Measurements from ENCODE around the gene PSD4. TPM values are rescaled to one million over a fixed set of nuclear protein-coding genes. Genes with fewer than 3 reads are reported as not detected.
A peak's percentile ranks its signal among the peaks of the same experiment; 100 is the strongest.

The PSD4 gene
- total and polyA plus RNA-seq, 2 of the 4 experiments (the other 2 are of a cell fraction), result 0.36 to 0.70 TPM

GRCh38 chr2:113226462-113226861 lies 52.7 kb downstream of the PSD4 start:
- H3K23ac ChIP-seq (ENCODE audit: low read depth, low read length), result no peak overlapping the region
- no peak overlapping the region for H3K4ac ChIP-seq (ENCODE audit: low read depth, low read length)
- H3K9ac ChIP-seq (ENCODE audit: low read depth, low read length), result no peak overlapping the region
- H2BK120ac ChIP-seq (ENCODE audit: low read depth, low read length), result no peak overlapping the region
- BruUV-seq (replicated peaks), result no TSS peak
- H4K20me1 ChIP-seq (ENCODE audit: insufficient read depth, low read length), result no peaks in the 10 kb centered on the region
- ChIA-PET CTCF (no interaction called here), POLR2A (ENCODE audit: unreplicated experiment) (no interaction called here)
- no peak overlapping the region for H4K8ac ChIP-seq (ENCODE audit: low read depth in 2 of 2, low read length in 2 of 2)
- no peak overlapping the region for H3K56ac ChIP-seq (ENCODE audit: extremely low read depth, insufficient read depth, low read length)
- no peak overlapping the region for H3K14ac ChIP-seq (replicated peaks; ENCODE audit: low read depth, low read length)
- H4K5ac ChIP-seq (ENCODE audit: low read depth, low read length), result no peak overlapping the region
- DNase-seq, result no peak
- H3K27ac ChIP-seq (ENCODE audit: insufficient read depth, low read length), result no peak overlapping the region
- no peak for ATAC-seq (ENCODE audit: low read depth)
- H3K9me1 ChIP-seq (ENCODE audit: insufficient read depth, low read length), result no peaks in the 10 kb centered on the region
- no peaks in the 10 kb centered on the region for H3K4me1 ChIP-seq (ENCODE audit: control insufficient read depth, insufficient read depth, low read length)
- no peak overlapping the region for H2BK5ac ChIP-seq (ENCODE audit: low read depth, low read length, poor library complexity, severe bottlenecking)
- peaks cover 9% of the 10 kb centered on the region for H3K27me3 ChIP-seq (ENCODE audit: control insufficient read depth, insufficient read depth, low read length)
- H3K18ac ChIP-seq (ENCODE audit: low read depth, low read length), result no peak overlapping the region
- no peak overlapping the region for H2BK20ac ChIP-seq (ENCODE audit: low read depth, low read length)
- H3K79me1 ChIP-seq (ENCODE audit: low read depth in 1 of 2, low read length in 2 of 2), result no peaks in the 10 kb centered on the region
- dilution Hi-C loops (cut with HindIII; ENCODE audit: low sequenced_read_pairs, unreplicated experiment), result no loop called here
- H4K91ac ChIP-seq (ENCODE audit: insufficient read depth, low read depth, low read length), result no peak overlapping the region
- H2BK15ac ChIP-seq (ENCODE audit: low read depth, low read length), result no peak overlapping the region
- H3K36me3 ChIP-seq (ENCODE audit: control insufficient read depth, insufficient read depth, low read length), result no peaks in the 10 kb centered on the region
- in situ Hi-C loops (cut with MboI; ENCODE audit: low sequenced_read_pairs), result no loop called here
- H2AFZ ChIP-seq (replicated peaks; ENCODE audit: low read length, poor library complexity), result no peak overlapping the region
- H3K4me2 ChIP-seq (ENCODE audit: low read depth, low read length), result no peak overlapping the region
- no peak overlapping the region for H2AK9ac ChIP-seq (replicated peaks; ENCODE audit: low read depth, low read length, poor library complexity)
- no peak overlapping the region for H2AK5ac ChIP-seq (ENCODE audit: low read depth, low read length)
- TF ChIP-seq MAZ (IDR thresholded peaks at IDR 0.05; ENCODE audit: borderline replicate concordance, low read depth, low read length), result no peak
- no peak for TF ChIP-seq MXI1 (IDR thresholded peaks at IDR 0.05; ENCODE audit: borderline replicate concordance, low read depth, low read length)
- no peak for TF ChIP-seq RAD21 (IDR thresholded peaks at IDR 0.05; ENCODE audit: low read length)
- peak; percentile 39; the same call in 1 of the 2 replicates for TF ChIP-seq CEBPB (IDR thresholded peaks at IDR 0.05; ENCODE audit: low read depth, low read length)
- no peak for TF ChIP-seq NFE2L2 (IDR thresholded peaks at IDR 0.05; ENCODE audit: low read depth, low read length)
- no peak for TF ChIP-seq SMC3 (IDR thresholded peaks at IDR 0.05; ENCODE audit: low read depth, low read length)
- TF ChIP-seq, protein P1, sequence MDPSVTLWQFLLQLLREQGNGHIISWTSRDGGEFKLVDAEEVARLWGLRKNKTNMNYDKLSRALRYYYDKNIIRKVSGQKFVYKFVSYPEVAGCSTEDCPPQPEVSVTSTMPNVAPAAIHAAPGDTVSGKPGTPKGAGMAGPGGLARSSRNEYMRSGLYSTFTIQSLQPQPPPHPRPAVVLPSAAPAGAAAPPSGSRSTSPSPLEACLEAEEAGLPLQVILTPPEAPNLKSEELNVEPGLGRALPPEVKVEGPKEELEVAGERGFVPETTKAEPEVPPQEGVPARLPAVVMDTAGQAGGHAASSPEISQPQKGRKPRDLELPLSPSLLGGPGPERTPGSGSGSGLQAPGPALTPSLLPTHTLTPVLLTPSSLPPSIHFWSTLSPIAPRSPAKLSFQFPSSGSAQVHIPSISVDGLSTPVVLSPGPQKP (IDR thresholded peaks at IDR 0.05; ENCODE audit: borderline replicate concordance, low read depth, low read length), result no peak
- intact Hi-C loops (cut with micrococcal nuclease), result no loop called here
- no peak overlapping the region for H3K4me3 ChIP-seq (ENCODE audit: insufficient read depth, low read depth, low read length)
- WGBS, 2 experiments (ENCODE audit: extremely low coverage in 2 of 2, insufficient read length in 1 of 2), result no CpG with 5 or more reads among the region's 4 CpGs
- H3K9me3 ChIP-seq (ENCODE audit: control insufficient read depth, insufficient read depth, low read length), result no peaks in the 10 kb centered on the region
